H54 (cell line): Measurements from ENCODE around the gene AFAP1L1.

ENCODE experiments used
- DNase-seq: peaks from one replicate; pipeline ENCODE4 v3.0.0; 2011; ENCODE audit warnings: low spot score, mixed read lengths; ENCODE audit not compliant: insufficient read length
- FAIRE-seq: peaks from 3 replicates; lab custom pipeline; 2011; peaks lifted over from hg19 to GRCh38; lab: Jason Lieb, UNC
- POLR2A ChIP-seq: IDR thresholded peaks from 2 replicates; pipeline ENCODE4 v1.6.1; 2011; ENCODE audit warnings: low read depth, mild to moderate bottlenecking, low read length

The AFAP1L1 gene

DNA sequence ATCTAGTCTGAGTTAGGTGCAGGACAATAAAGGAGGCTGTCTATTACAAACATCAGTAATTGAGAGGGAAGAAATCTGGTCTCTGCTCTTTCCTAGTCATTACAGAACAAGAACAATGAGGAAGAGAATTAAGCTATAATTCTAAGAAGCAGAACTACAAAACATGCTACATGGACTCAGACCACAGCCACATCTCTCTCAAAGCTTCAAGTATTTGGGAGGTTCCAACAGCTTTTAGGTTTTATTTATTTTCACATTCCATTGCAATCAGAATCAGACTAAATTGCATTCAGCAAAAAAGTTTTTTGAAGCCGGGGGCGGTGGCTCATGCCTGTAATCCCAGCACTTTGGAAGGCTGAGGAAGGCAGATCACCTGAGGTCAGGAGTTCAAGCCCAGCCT, 72.5 kb downstream of the AFAP1L1 start:
- DNase-seq (no peak), FAIRE-seq (no peak)
- no peak for TF ChIP-seq POLR2A

DNA sequence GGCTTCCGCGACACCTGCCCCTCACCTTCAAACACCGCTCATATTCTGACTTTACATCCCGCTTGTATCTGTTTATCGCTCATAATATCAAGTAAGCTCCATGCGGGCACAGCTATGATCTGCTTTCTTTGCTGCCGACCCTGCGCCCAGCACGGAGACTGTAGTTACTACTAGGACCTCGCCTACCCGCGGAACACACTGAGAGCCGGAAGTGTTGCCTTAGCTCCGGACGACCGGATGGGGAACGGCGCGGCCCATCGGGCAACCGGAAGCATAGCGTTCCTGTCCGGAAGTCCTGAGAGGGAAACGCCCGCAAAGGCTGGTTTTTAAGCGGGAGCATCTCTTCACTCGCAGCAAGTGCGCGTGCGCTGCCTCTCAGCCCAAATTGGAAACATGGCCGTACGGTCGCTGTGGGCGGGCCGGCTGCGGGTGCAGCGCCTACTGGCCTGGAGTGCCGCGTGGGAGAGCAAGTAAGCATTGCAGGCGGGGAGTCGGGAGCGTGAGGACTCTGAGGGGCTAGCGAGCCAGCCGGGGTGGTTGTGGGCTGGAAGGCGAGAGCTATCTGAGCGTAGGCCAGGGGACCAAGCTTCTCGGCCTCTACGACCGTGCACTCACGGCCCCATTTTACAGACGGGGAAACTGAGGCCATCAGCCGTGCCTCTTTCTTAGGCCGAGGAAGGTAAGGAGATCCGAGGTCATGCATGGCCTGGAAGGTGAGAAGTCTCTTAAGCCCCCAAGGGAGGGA, 73.7 kb downstream of the AFAP1L1 start, which contains the start of gene GRPEL2:
Gene GRPEL2, plus strand, starts transcription at position 353 of the 745 bp plus-strand sequence. Its CDS starts 41 bp downstream, at position 394.
- peak; percentile 93 for FAIRE-seq
- TF ChIP-seq POLR2A = peak; percentile 90
- peak; percentile 91 for DNase-seq

DNA sequence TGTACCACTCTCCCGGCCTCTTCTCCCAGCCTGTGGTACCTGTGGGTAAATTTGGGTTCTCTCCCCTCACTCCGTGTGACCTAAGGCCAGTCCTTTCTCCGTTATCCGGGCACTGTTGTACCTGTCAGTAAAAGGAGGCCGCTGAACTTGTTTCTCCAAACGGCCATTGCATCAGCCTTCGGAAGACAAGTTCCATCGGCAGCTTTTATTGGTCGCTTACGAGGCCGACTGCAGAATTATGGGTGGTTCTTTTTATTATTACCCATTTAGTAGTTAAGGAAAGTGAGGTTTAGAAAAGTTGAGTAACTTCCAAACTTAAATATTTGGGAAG, 74.2 kb downstream of the AFAP1L1 start:
- FAIRE-seq = no peak
- TF ChIP-seq POLR2A = no peak
- DNase-seq = no peak

DNA sequence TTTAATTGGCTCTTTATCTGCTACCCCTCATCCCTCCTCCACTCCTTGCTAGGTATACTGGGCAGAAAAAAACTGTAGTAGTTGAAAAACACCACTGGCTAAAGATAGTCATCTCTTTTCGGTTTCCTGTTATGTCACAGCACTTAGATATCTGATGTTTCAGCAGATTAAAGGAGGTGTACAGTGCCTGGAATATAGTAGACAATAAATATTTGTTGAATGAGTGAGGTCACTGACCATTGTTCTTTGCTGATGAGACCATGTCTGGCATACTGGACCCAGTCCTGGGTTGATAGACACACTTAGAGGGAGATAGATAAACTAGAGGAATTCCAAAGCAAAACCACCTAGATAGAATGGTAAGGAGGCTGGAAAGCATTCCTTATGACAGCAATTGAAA, 76.9 kb downstream of the AFAP1L1 start:
- no peak for TF ChIP-seq POLR2A
- no peak for FAIRE-seq

DNA sequence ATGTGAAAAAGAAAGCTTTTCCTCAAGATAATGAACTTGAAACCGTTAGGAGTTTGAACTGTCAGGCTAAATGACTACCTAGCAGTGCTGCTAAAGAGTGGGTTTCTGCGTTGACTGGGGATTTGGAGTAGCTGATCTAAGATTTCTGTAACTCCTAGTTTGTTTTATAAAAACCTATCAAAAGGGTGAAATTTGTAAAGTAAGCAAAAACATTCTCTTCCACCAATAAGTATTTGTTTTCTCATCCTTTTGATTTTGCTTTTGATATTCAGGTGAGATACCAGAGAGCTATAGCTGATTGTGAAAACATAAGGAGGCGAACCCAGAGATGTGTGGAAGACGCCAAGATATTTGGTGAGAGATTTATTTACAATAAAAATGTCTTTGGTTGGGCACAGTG, 77.7 kb downstream of the AFAP1L1 start:
- FAIRE-seq (no peak), DNase-seq (no peak)
- TF ChIP-seq POLR2A = no peak

More for the DNA sequence above, 76.9 kb downstream of the AFAP1L1 start:
- DNase-seq = no peak

DNA sequence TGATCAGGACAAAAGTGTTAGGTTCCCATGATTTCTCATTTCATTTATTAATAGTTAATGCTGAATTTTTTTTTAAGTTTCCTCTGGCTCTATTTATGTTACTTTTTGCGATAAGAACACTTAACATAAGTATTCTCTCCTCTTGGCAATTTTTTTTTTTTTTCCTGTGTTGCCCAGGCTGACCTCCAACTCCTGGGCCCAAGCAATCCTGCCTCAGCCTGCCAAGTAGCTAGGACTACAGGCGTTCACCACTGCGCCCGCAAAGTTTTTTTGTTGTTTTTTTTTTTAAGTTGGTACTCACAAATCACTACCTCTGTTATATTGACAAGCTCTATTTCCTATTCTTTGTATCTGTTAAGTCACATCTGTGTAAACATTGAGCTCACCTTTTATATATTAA, 80.5 kb downstream of the AFAP1L1 start:
- FAIRE-seq (no peak), DNase-seq (no peak)
- TF ChIP-seq POLR2A = no peak

DNA sequence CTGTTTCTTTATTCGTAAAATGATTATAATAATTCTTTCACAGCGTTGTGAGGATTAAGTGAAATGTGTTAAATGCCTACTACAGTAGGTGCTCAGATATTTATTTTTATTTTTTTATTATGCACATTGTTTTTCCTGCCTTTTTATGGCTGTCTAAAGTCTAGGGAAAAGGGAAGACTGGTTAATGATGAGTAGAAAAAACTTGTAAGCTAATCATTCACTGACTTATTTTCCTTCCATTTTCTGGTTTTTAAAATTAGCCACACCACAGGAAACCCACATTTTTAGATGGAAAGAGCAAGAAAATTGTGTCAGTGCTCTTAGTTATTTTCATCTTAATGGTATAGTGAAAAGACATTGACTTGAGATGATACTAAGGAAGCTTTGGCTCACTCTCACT, 82.3 kb downstream of the AFAP1L1 start:
- no peak for DNase-seq
- TF ChIP-seq POLR2A = no peak
- no peak for FAIRE-seq

DNA sequence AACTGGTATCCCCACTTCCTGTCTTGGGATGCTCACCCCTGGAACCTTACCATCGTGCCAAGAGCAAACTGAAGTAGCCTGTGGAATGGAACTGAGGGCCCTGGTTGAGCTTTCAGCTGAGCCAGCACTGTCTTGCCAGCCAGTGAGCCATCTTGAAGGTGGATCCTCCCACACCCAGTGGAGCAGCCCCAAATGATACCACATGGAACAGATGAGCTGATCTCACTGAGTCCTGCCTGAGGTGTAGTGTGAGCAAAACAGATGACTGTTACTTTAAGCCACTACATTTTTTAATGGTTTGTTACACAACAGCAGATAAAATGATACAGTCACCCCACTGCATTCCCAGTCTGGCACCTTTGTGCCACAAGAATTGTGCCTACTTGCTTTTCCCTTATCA, 84.0 kb downstream of the AFAP1L1 start:
- FAIRE-seq (no peak), DNase-seq (no peak)
- TF ChIP-seq POLR2A = no peak

DNA sequence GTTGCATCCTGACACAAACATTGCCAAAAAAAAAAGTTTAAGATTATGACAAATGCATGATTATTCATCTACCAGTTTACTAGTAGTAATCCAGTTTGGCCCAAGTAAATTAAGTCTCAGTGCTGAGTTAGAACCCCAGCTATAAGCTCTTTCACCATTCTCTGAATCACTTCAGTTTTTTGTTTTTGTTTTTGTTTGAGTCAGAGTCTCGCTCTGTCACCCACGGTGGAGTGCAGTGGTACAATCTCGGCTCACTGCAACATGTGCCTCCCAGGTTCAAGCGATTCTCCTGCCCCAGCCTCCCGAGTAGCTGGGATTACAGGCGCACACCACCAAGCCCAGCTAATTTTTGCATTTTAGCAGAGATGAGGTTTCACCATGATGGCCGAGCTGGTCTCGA, 84.7 kb downstream of the AFAP1L1 start:
- DNase-seq (no peak), FAIRE-seq (no peak)
- TF ChIP-seq POLR2A = no peak

DNA sequence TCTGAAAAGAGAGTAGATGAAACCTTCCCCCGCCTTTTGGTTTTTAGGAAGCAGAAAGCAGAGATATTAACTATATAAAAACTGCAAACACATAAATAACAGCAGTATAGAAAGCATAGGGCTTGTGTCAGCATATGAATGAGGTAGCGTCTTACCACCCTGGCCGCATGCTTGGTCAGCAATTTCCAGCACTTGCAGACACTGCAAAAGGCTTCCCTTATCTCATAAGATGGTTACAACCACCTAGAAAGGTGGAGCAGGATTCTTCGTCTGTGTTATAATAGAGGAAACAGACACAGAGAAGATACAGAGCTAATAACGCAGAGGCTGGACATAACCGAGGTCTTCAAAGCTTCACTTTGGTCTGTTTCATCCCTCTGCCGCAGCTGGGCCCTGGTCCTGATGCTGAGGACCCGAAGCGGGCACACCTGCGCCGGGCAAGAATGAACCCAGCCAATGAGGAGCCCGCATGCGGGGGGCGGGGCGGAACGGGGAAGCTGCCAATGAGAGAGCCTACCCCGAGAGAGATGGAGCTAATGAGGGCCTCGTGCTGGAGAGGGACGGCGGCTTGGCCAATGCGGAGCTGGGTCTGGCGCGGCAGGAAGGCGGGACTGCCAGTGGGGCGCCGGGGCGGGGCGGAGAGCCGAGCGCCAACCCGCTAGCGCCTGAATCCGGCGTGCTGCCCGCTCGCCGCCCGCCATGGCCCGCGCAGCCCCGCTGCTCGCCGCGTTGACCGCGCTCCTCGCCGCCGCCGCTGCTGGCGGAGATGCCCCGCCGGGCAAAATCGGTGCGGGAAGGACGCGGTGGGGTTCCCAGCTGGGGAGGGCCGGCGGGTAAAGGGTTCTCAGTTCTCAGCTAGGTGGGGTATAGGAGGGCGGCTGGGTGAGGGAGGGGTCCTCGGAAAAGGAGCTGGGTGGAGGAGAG, 86.0 kb downstream of the AFAP1L1 start, which contains the start of gene PCYOX1L:
Gene PCYOX1L, plus strand, starts transcription at position 677 of the 924 bp plus-strand sequence. Its CDS starts 23 bp downstream, at position 700.
- no peak for FAIRE-seq
- DNase-seq = peak; percentile 93
- TF ChIP-seq POLR2A = peak; percentile 88

DNA sequence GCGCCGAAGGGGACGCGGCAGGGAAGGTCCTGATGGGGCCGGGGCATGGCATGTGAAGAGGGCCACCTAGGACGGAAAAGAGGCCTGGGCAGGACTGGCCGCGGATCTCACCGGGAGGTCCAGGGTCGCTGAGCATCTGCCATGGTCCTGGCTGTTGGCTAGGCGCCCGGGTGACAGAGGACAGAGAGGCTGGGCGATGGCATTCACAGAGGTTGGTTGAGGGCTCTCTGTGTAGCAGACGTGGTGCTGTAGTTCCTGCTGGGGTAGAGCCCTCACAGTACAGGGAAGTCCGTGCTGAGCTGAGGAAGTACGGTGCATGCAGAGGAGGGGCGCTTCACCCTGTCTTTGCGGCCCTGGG, 86.6 kb downstream of the AFAP1L1 start:
- DNase-seq = no peak
- TF ChIP-seq POLR2A = no peak
- no peak for FAIRE-seq

DNA sequence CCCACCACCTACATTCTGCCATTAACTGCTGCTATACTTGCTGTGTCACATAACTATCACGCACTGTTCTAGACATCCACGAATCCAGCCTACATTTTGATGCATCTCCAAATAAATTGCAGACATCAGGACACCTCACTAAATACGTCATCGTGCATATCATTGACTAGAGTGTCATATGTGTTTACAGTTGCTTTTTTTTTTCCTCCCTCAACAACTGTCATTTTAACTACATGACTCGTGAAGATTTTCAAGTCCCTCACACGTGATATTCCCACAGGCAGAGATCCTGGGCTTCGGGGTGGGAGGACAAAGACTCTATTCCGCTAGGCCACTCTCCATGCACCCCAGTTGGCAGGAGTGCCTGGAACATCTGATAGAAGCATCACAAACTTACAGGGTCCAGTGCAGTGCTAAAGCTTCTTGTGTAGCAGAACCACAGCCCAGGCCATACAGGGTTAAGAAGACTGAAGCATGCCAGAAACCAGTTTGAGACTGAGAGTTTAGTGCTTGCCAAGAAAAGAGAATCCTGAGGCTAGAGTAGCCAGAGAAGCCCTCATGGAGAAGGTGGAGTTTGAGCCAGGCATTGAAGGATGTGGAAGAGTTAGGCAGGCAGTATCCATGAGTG, 87.3 kb downstream of the AFAP1L1 start:
- DNase-seq (no peak), FAIRE-seq (no peak)
- TF ChIP-seq POLR2A = no peak

DNA sequence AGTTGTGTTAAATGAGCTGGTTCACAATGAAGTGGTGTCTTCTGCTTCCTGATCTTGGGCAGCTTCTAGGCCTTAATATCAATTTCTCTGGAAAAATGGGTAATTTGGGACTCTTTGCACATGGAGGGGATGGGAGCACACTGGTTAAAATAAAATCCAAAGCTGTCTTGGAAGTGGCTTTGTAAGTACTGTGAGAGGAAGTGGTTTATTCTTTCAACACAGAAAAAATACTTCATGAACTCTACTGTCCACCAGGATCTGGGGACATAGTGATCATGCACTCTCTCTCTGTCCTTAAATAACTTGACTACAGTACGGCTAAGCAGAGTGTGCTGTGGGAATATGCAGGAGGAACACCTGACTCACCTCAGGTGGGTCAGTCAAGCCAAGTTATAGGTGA, 88.6 kb downstream of the AFAP1L1 start:
- DNase-seq (no peak), FAIRE-seq (no peak)
- TF ChIP-seq POLR2A = no peak

DNA sequence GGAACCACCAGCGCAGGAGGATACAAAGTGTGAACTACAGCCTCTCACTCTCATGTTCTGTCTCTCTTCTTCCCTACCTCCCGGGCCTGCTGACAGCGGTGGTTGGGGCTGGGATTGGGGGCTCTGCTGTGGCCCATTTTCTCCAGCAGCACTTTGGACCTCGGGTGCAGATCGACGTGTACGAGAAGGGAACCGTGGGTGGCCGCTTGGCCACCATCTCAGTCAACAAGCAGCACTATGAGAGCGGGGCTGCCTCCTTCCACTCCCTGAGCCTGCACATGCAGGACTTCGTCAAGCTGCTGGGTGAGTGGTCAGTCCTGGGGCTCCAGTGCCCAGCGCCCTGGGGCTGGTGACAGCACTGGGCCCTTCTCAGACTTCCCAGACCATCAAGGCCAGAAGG, 90.9 kb downstream of the AFAP1L1 start:
- FAIRE-seq (no peak), DNase-seq (no peak)
- TF ChIP-seq POLR2A = no peak
